T47D (cell line): ENCODE data around the gene RGS6.

ENCODE experiments used
- DNase-seq, 2 experiments: peaks; one replicate each; pipeline versions ENCODE4 v3.0.0 to v3.0.0-alpha.2; 2011 to 2012; ENCODE audit warnings: low read depth in 1 of 2, low spot score in 1 of 2
- JUND ChIP-seq: IDR thresholded peaks from 2 replicates; pipeline ENCODE4 v1.6.1; 2012; ENCODE audit warnings: low read depth
- in situ Hi-C: cut with HindIII; loops from 2 replicates; pipeline ENCODE4 v1.10.0; 2016; ENCODE audit warnings: low sequenced_read_pairs, low pct_unique_long_range_greater_than_20kb

The RGS6 gene

DNA sequence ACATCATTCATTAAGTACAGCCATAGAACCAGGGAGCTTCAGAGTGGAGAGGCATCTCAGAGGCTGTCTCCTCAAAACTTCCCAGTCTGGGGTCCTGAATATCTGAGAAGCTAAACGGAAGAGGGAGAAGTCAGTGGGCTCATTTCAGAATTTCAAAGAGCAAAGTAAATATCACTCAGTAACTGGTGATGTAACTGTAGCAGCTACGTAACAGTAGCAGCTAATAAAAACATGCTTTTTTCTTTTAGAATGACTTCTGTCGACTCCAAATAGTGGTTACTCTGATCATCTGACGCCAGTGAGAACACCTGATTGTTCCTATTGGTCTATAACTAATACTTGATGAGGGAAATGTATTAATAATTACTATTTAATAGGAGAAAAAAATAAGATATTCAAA is 578.3 kb downstream of the RGS6 start:
- in situ Hi-C loops, result no loop called here
- DNase-seq, result no peak

DNA sequence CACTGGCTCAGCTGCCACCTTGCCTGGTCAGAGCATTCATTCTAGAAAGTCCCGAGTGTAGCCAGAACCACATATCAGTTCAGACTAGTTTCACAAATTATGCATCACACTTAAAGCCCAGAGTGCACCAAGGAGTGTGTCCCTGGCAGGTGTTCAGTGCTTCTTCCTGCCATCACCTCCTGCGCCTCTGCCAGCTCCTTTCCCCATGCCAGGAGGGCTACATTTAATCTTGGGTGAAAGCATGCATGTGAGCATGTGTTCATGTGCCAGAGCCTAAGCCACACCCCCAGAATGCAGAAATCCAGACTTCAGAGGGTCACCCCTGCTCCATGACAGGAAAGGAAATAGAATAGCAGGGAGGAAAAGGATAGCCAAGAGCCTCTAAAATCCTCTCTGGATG is 580.1 kb downstream of the RGS6 start:
- in situ Hi-C loops, result no loop called here
- no peak for TF ChIP-seq JUND

More for the DNA sequence above, 578.3 kb downstream of the RGS6 start:
- TF ChIP-seq JUND, result no peak

GRCh38 chr14:72512925-72513324 is 580.7 kb downstream of the RGS6 start:
- in situ Hi-C loops, result no loop called here
- no peak for TF ChIP-seq JUND
- DNase-seq, result no peak

More for the DNA sequence above, 580.1 kb downstream of the RGS6 start:
- DNase-seq, result no peak

GRCh38 chr14:72513346-72513745 is 581.1 kb downstream of the RGS6 start:
- in situ Hi-C loops, result no loop called here
- DNase-seq, result no peak
- TF ChIP-seq JUND, result no peak

DNA sequence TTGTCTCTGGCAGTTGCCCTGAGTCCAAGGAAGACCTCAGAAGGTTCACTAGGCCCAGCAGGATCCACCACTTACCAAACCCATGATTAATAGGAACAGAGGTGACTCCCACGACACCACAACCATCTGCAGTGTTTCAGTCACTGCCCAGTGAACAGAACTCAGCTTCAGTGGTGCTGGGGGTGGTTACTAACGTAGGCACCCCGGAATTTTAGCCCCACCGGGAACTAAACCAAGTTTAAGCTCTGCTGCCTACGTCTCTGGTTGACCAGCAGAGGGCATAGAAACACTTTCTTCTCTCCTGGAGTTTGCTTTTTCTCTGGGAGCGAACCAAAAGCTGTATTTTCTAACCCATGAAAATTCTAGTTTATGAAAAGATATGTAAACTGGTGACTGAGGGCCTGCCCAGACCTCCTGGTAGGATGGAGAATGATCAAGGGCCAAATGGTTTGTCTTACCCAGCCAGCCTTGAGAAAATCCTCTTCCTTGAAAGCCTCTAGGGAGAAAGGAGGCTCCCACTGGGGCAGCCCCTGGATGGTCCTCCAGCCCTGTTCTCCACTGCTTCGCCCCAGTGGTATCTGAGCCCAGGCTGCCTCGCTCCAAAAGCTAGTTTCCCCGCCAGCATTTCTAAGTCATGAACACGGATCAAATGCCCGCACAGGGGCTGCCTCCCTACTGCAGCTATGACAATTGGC is 581.9 kb downstream of the RGS6 start:
- DNase-seq, result peak; percentile 15 to 51
- no peak for TF ChIP-seq JUND
- in situ Hi-C loops, result no loop called here

- in situ Hi-C loops, result no loop called here
- TF ChIP-seq JUND, result no peak
- no peak for DNase-seq
Observed at GRCh38 chr14:72514660-72515025, 582.4 kb downstream of the RGS6 start.

- peak in 1 of 2 experiments; percentile 54 for DNase-seq
- TF ChIP-seq JUND, result no peak
- in situ Hi-C loops, result no loop called here
Observed at GRCh38 chr14:72515779-72516770, 583.8 kb downstream of the RGS6 start.

GRCh38 chr14:72516936-72517700 is 584.9 kb downstream of the RGS6 start:
- in situ Hi-C loops, result no loop called here
- DNase-seq, result peak in 1 of 2 experiments; percentile 81
- TF ChIP-seq JUND, result no peak

DNA sequence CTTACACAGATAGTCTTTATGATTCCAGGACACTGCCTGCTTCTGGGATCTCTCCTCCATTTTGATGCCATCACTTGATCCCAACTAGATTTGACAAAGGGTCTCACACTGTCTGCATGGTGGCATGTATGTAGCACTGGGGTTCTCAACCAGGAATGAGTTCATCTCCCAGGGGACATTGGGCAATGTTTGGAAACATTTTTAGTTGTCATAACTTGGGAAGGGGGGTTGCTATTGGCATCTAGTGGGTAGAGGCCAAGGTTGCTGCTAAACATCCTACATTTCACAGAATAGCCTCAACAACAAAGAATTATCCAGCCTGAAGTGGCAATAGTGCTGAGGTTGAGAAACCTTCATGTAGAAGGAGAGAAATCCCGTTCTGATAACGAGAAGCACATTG is 585.5 kb downstream of the RGS6 start:
- no peak for TF ChIP-seq JUND
- in situ Hi-C loops, result no loop called here
- DNase-seq, result no peak

DNA sequence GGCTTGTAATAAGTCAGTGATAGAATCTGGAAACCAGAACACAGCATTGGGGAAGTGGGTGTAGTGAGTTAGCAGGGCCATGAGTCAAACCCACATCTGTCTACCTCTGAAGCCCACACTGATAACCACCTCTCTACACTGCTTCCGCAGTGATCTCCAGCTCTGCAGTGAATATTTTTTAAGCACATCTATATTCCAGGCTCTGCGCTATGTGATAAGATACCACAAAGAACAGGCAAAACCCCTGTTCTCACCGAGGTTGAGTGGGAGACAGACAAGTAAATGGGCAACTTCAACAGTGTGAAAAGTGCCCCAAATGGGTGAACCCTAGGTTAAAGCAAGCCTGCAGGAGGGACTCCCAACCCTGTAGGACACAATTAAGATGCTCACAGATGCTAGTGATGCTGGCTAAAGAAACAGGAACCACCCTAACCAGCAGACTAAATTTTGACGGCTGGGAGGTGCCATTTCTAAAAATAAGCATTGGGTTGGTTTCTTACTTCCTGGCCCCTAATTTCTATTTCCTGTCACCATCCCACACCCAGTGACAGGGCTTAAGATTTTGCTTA is 586.7 kb downstream of the RGS6 start:
- no peak for DNase-seq
- no peak for TF ChIP-seq JUND
- in situ Hi-C loops, result no loop called here

- DNase-seq, result no peak
- in situ Hi-C loops, result no loop called here
- no peak for TF ChIP-seq JUND
Observed at GRCh38 chr14:72519543-72519942, 587.3 kb downstream of the RGS6 start.

DNA sequence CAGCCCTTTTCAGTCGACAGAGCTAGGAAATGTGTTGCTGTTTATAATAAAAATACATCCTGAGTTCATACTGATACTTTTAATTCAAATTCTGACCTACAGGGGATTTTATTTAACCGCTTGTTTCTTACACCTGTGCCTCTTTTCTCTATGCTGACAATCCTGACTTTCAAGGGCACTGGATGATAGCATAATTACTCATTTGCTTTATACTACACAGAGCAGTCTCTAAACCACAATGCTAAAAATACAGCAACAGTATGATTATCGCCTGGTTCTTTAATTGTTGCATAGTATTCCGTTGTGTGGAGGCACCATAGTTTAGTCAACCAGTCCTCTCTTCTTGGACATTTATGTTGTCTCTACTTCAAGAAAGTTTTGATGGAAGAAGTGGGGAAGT is 588.8 kb downstream of the RGS6 start:
- no peak for DNase-seq
- no peak for TF ChIP-seq JUND
- in situ Hi-C loops, result no loop called here
